HL-60 (cell line): ENCODE results near the gene SLC16A10.

Experiments
- DNase-seq, 2 experiments: peaks; one replicate each; pipeline ENCODE4 v3.0.0-alpha.2; 2010 to 2020; ENCODE audit warnings: low read depth in 1 of 2, low spot score in 1 of 2
- H3K27ac ChIP-seq: fragments of 250-450 bp; sonication (Bioruptor Pico); replicated peaks from 2 replicates; pipeline ENCODE4 v1.5.1; 2020; ENCODE audit warnings: mild to moderate bottlenecking, moderate library complexity
- H3K27me3 ChIP-seq: fragments of 250-450 bp; sonication (Bioruptor Pico); 2 replicates; pipeline ENCODE4 v1.5.1; 2021; ENCODE audit warnings: mild to moderate bottlenecking, moderate library complexity; ENCODE audit not compliant: insufficient read depth, poor library complexity, severe bottlenecking
- H3K4me3 ChIP-seq: replicated peaks from 2 replicates; pipeline ENCODE4 v1.5.1; 2011; ENCODE audit warnings: mild to moderate bottlenecking, control low read depth, low read length; ENCODE audit not compliant: insufficient read depth
- GABPA ChIP-seq: IDR thresholded peaks from 2 replicates; pipeline ENCODE4 v1.6.1; 2012; ENCODE audit warnings: low read depth
- POLR2AphosphoS5 ChIP-seq: IDR thresholded peaks from 2 replicates; pipeline ENCODE4 v1.6.1; 2012; ENCODE audit warnings: low read depth
- SPI1 ChIP-seq: IDR thresholded peaks from 2 replicates; pipeline ENCODE4 v1.6.1; 2012; ENCODE audit warnings: low read depth, mild to moderate bottlenecking, borderline replicate concordance
- TF ChIP-seq, protein P1 (sequence below): IDR thresholded peaks from 2 replicates; pipeline ENCODE4 v1.6.1; 2012; ENCODE audit warnings: low read depth; ENCODE audit not compliant: insufficient replicate concordance
- TF ChIP-seq, protein P2 (sequence below): IDR thresholded peaks from one replicate; pipeline ENCODE4 v1.5.1; 2011; ENCODE audit warnings: low read length, control low read depth, inconsistent platforms; ENCODE audit not compliant: insufficient read depth

SLC16A10 gene

DNA sequence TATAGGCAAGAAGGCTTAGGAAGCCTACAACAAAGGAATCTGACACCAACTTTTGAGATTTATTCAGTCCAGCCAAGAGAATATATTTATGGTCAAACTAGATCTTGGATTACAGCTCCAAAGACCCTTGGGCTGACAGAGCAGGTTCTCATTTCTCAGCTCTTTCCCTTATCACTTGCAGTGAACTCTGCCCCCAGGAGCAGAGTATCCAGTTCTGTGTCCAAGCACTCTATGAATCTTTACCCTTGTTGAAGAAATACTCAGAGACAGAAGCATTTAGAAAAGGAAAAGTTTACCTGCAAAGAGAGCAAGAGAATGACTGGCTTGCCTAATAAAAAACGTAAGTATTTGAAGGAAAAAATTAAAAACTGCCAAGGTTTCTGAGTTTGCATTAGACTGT, 190.5 kb downstream of the SLC16A10 start:
- H3K27me3 ChIP-seq = no peaks in the 10 kb centered on the region
- no peak for DNase-seq
- H3K27ac ChIP-seq = no peak overlapping the region
- no peak for TF ChIP-seq POLR2AphosphoS5
- TF ChIP-seq, protein P1, sequence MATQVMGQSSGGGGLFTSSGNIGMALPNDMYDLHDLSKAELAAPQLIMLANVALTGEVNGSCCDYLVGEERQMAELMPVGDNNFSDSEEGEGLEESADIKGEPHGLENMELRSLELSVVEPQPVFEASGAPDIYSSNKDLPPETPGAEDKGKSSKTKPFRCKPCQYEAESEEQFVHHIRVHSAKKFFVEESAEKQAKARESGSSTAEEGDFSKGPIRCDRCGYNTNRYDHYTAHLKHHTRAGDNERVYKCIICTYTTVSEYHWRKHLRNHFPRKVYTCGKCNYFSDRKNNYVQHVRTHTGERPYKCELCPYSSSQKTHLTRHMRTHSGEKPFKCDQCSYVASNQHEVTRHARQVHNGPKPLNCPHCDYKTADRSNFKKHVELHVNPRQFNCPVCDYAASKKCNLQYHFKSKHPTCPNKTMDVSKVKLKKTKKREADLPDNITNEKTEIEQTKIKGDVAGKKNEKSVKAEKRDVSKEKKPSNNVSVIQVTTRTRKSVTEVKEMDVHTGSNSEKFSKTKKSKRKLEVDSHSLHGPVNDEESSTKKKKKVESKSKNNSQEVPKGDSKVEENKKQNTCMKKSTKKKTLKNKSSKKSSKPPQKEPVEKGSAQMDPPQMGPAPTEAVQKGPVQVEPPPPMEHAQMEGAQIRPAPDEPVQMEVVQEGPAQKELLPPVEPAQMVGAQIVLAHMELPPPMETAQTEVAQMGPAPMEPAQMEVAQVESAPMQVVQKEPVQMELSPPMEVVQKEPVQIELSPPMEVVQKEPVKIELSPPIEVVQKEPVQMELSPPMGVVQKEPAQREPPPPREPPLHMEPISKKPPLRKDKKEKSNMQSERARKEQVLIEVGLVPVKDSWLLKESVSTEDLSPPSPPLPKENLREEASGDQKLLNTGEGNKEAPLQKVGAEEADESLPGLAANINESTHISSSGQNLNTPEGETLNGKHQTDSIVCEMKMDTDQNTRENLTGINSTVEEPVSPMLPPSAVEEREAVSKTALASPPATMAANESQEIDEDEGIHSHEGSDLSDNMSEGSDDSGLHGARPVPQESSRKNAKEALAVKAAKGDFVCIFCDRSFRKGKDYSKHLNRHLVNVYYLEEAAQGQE = no peak
- TF ChIP-seq SPI1 = no peak
- TF ChIP-seq, protein P2, sequence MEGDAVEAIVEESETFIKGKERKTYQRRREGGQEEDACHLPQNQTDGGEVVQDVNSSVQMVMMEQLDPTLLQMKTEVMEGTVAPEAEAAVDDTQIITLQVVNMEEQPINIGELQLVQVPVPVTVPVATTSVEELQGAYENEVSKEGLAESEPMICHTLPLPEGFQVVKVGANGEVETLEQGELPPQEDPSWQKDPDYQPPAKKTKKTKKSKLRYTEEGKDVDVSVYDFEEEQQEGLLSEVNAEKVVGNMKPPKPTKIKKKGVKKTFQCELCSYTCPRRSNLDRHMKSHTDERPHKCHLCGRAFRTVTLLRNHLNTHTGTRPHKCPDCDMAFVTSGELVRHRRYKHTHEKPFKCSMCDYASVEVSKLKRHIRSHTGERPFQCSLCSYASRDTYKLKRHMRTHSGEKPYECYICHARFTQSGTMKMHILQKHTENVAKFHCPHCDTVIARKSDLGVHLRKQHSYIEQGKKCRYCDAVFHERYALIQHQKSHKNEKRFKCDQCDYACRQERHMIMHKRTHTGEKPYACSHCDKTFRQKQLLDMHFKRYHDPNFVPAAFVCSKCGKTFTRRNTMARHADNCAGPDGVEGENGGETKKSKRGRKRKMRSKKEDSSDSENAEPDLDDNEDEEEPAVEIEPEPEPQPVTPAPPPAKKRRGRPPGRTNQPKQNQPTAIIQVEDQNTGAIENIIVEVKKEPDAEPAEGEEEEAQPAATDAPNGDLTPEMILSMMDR = no peak
- no peak for TF ChIP-seq GABPA
- no peak overlapping the region for H3K4me3 ChIP-seq

DNA sequence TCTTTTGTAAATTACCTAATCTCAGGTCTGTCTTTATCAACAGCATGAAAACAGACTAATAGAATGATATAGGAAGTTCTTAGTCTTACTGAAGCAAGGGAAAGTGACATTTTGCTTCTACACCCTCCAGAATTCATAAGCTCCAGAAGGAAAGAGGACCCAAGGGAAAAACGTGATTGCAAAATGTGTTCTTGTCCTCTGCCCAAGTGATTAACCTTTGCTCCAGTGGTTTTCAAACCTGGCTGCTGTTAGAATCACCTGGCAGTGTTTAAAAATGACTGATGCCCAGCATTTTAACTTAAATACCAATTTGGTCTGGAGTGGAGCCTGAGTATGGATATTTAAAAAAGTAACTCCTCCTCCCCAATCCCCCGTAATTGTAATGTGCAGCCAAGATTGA, 191.4 kb downstream of the SLC16A10 start:
- TF ChIP-seq, protein P1 = no peak
- TF ChIP-seq, protein P2 = no peak
- no peak for TF ChIP-seq GABPA
- TF ChIP-seq POLR2AphosphoS5 = no peak
- TF ChIP-seq SPI1 = no peak
- no peaks in the 10 kb centered on the region for H3K27me3 ChIP-seq
- no peak overlapping the region for H3K27ac ChIP-seq
- DNase-seq = no peak
- no peak overlapping the region for H3K4me3 ChIP-seq

DNA sequence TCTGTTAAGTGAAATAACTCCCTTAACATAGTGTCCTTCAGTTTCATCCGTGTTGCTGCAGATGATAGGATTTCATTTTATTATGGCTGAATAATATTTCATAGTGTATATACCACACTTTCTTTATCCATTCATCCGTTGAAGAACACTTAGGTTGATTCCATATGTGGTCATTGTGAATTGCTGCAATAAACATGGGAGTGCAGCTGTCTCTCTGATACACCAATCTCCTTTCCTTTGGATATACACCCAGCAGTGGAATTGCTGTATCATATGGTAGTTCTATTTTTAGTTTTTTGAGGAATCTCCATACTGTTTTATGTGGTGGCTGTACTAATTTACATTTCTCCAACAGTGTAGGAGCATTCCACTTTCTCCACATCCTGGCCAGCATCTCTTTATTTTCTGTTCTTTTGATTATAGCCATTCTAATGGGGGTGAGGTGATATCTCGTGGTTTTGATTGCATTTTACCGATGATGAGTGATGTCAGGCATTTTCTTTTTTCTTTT, 193.2 kb downstream of the SLC16A10 start:
- no peaks in the 10 kb centered on the region for H3K27me3 ChIP-seq
- DNase-seq = no peak
- H3K27ac ChIP-seq = no peak overlapping the region
- TF ChIP-seq SPI1 (no peak), GABPA (no peak), POLR2AphosphoS5 (no peak)
- TF ChIP-seq, protein P1 = no peak
- TF ChIP-seq, protein P2 = no peak
- H3K4me3 ChIP-seq = no peak overlapping the region
